Esophagus squamous epithelium (tissue), 5 donors: ENCODE measurements around the gene RANBP1. TPM values are rescaled to one million over a fixed set of nuclear protein-coding genes. Genes with fewer than 3 reads are reported as not detected.

Source experiments
- DNase-seq: peaks from one replicate; lab custom pipeline; 2025; lab: John Stamatoyannopoulos, UW
- H3K27ac ChIP-seq, 4 donors: fragments of 200-600 bp; sonication (generic); one replicate each; pipeline ENCODE4 v1.5.1; 2016 to 2019; ENCODE audit warnings: mild to moderate bottlenecking in 1 of 4
- H3K27me3 ChIP-seq, 4 donors: fragments of 200-600 bp; sonication (generic); 1 replicate in 3 of 4; 2 replicates in 1 of 4; pipeline versions ENCODE4 v1.5.1 to v1.6.0; 2017 to 2021; ENCODE audit warnings: antibody characterized with exemption in 1 of 4
- H3K36me3 ChIP-seq, 3 donors: fragments of 200-600 bp; sonication (generic); one replicate each; pipeline ENCODE4 v1.5.1; 2016 to 2019
- H3K4me1 ChIP-seq, 3 donors: fragments of 200-600 bp; sonication (generic); one replicate each; pipeline ENCODE4 v1.5.1; 2017 to 2019
- H3K4me3 ChIP-seq, 4 donors: fragments of 200-600 bp; sonication (generic); 1 replicate in 3 of 4; 2 replicates in 1 of 4; pipeline ENCODE4 v1.5.1; 2016 to 2019; ENCODE audit warnings: mild to moderate bottlenecking in 2 of 4, moderate library complexity in 1 of 4
- H3K9me3 ChIP-seq, 3 donors: fragments of 200-600 bp; sonication (generic); one replicate each; pipeline ENCODE4 v1.5.1; 2016 to 2019
- CTCF ChIP-seq, 6 experiments: fragments of 450-650 bp in 4 of 6; fragments of 200-600 bp in 2 of 6; sonication (generic) in 2 of 6; IDR thresholded peaks; one replicate each; pipeline ENCODE4 v1.5.1; 2016 to 2019; ENCODE audit warnings: antibody characterized with exemption in 6 of 6, mild to moderate bottlenecking in 4 of 6, moderate library complexity in 4 of 6
- POLR2A ChIP-seq, 4 donors: fragments of 450-650 bp; IDR thresholded peaks; one replicate each; pipeline ENCODE4 v1.6.1; 2017; ENCODE audit warnings: antibody characterized with exemption in 4 of 4, mild to moderate bottlenecking in 4 of 4, moderate library complexity in 3 of 4
- WGBS, 2 donors: methylation state at CpG; one replicate each; pipeline ENCODE4 v1.1.5; 2018; 5-methylcytosine and 5-hydroxymethylcytosine counted together
- intact Hi-C: fragments of 100-400 bp; cut with DNase I; formaldehyde crosslinking; loops from one replicate; pipeline ENCODE4 v1.15.0; 2022
- total RNA-seq, 4 donors: library from RNA; depleted of rRNA; stranded (reverse); fragments of >200 nt; gene quantifications; one replicate each; pipeline ENCODE4 v1.1.0, GENCODE V29; 2016
- donor health status: DM: yes; HTN: yes; CAD: no.

RANBP1 gene
- total RNA-seq, 4 donors from 2014 or later: 178 to 358 (median 212) TPM

- peaks cover 0 to 65% (median 4%) of the 10 kb centered on the region in 3 donors for H3K36me3 ChIP-seq
- H3K27ac ChIP-seq: no peak overlapping the region
- H3K9me3 ChIP-seq: no peaks in the 10 kb centered on the region
- intact Hi-C loops: no loop called here
- H3K27me3 ChIP-seq: no peaks in the 10 kb centered on the region
- TF ChIP-seq CTCF (IDR thresholded peaks at IDR 0.05) (no peak), POLR2A (IDR thresholded peaks at IDR 0.05) (no peak)
- no peak overlapping the region for H3K4me3 ChIP-seq
- WGBS, 2 donors: 100% methylated on average over 1 of the region's 17 CpGs; no CpG with 5 or more reads in 1 of the 2 donors
- H3K4me1 ChIP-seq: peaks cover 16 to 40% (median 27%) of the 10 kb centered on the region in 3 donors
- DNase-seq: no peak
Observed at GRCh38 chr22:20140521-20140964, 24.6 kb downstream of the RANBP1 start.

DNA sequence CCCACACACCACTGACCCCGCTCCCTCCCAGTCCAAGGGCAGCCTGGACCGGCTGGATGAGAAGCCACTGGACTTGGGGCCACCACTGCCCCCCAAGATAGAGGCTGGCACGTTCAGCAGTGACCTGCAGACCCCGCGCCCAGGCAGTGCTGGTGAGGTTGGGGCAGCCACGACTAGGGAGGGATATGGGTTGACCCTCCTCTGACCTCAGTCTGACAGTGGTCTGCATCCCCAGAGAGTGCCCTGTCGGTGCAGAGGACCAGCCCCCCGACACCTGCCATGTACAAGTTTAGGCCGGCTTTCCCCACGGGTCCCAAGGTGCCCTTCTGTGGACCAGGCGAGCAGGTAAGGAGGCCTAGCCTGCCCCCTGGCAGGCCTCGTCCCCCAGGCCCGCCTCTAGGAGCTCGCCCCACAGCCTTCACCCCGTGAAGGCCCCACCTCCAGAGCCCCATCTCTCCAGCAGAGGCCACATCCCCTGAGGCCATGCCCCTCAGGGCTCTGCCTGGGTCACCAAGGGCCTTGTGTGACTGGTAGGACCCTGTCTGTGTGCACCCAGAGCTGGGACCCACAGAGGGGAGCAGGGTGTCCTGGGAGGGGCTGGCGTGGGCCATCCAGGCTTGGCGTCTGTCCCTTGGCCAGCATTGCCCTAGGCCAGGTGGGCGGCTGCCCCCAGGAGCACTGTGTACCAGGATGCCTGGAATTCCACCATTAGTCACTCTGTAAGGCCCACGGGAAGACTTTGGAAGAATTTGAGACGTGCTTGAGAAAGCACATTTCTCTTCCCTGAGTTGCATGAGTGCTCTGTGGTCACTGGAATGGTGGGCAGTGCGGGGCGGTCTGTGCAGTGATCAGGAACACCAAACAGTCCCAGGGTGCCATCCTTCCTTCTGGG, 25.5 kb downstream of the RANBP1 start:
- 80 to 83% methylated on average over 1 to 7 of the region's 22 CpGs for WGBS, 2 donors

DNA sequence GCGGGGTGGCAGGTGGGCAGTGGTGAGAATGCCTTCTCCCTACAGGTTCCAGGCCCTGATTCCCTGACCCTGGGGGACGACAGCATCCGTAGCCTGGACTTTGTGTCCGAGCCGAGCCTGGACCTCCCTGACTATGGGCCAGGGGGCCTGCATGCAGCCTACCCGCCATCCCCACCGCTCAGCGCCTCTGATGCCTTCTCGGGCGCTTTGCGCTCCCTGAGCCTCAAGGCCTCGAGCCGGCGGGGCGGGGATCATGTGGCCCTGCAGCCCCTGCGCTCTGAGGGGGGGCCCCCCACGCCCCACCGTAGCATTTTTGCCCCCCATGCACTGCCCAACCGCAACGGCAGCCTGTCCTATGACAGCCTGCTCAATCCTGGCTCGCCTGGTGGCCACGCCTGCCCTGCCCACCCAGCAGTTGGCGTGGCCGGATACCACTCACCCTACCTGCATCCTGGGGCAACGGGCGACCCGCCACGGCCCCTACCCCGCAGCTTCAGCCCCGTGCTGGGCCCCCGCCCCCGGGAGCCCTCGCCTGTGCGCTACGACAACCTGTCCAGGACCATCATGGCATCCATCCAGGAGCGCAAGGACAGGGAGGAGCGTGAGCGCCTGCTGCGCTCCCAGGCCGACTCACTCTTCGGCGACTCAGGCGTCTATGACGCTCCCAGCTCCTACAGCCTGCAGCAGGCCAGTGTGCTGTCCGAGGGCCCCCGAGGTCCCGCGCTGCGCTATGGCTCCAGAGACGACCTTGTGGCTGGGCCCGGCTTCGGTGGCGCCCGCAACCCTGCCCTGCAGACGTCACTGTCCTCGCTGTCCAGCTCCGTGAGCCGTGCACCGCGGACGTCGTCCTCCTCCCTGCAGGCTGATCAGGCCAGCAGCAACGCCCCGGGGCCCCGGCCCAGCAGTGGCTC, 27.1 kb downstream of the RANBP1 start:
- WGBS, 2 donors: 84 to 93% methylated on average over 6 to 18 of the region's 65 CpGs
- TF ChIP-seq CTCF (IDR thresholded peaks at IDR 0.05): no peak
- no peak for TF ChIP-seq POLR2A (IDR thresholded peaks at IDR 0.05)
- Histone ChIP-seq H3K4me1 (peaks cover 3 to 16% (median 4%) of the 10 kb centered on the region in 3 donors), H3K27me3 (no peaks in the 10 kb centered on the region), H3K27ac (no peak overlapping the region), H3K9me3 (no peaks in the 10 kb centered on the region), H3K36me3 (peaks cover 0 to 70% (median 4%) of the 10 kb centered on the region in 3 donors), H3K4me3 (no peak overlapping the region)
- DNase-seq: no peak
- intact Hi-C loops: no loop called here

More for the DNA sequence above, 25.5 kb downstream of the RANBP1 start:
- Histone ChIP-seq H3K4me3 (no peak overlapping the region), H3K36me3 (peaks cover 0 to 70% (median 4%) of the 10 kb centered on the region in 3 donors), H3K27me3 (no peaks in the 10 kb centered on the region), H3K27ac (no peak overlapping the region), H3K9me3 (no peaks in the 10 kb centered on the region), H3K4me1 (peaks cover 16 to 31% (median 18%) of the 10 kb centered on the region in 3 donors)
- no peak for TF ChIP-seq POLR2A (IDR thresholded peaks at IDR 0.05)
- no peak for TF ChIP-seq CTCF (IDR thresholded peaks at IDR 0.05)
- no peak for DNase-seq
- intact Hi-C loops: no loop called here

DNA sequence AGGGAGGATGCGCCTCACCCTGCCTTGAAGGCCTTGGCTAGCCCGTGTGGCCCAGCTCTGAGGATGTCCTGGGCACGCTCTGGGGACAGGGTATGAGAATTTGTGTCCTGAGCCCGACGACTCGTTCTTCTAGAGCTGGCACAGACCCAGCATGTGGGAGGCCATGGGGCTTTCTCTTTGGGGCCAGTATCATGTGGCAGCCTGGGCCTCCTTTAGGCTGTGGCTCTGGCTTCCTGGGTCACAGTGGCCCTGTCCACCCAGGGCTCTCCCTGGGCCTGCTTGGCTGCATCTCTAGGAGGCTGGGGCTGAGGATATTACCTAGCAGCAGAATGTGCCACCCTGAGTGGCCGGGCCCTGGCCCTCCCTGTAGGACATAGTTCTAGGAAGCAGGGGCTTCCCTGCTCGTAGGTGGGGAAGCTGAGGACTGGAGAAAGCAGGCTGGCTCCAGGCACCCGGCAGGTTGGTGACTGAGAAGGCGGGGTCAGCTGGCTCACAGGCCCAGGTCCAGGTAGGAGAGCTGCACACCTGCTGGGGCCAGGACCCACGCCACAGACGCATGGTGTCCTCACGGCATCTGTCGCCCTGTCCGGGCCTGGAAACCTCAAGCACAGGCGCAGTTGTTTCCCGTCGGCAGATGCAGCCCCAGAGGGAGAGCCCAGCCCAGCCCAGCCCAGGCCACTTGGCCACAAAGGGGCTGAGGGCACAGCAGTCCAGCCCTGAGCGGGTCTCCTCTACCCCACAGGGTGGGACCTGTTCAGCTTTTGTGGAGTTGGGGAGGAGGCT, 28.2 kb downstream of the RANBP1 start:
- DNase-seq: no peak
- Histone ChIP-seq H3K4me1 (peaks cover 0 to 8% (median 0%) of the 10 kb centered on the region in 3 donors), H3K27me3 (no peaks in the 10 kb centered on the region), H3K9me3 (no peaks in the 10 kb centered on the region), H3K4me3 (no peak overlapping the region), H3K27ac (no peak overlapping the region), H3K36me3 (peaks cover 0 to 68% (median 4%) of the 10 kb centered on the region in 3 donors)
- 40 to 73% methylated on average over 2 to 7 of the region's 19 CpGs for WGBS, 2 donors
- TF ChIP-seq CTCF (IDR thresholded peaks at IDR 0.05) (no peak), POLR2A (IDR thresholded peaks at IDR 0.05) (no peak)
- intact Hi-C loops: no loop called here
